ENCODE measurements around the gene CST7. TPM values are rescaled to one million over a fixed set of nuclear protein-coding genes. Genes with fewer than 3 reads are reported as not detected.
A peak's percentile ranks its signal among the peaks of the same experiment; 100 is the strongest.

CST7 gene
- polyA plus RNA-seq, 2 of the 4 experiments (the other 2 are of a cell fraction): not detected

DNA sequence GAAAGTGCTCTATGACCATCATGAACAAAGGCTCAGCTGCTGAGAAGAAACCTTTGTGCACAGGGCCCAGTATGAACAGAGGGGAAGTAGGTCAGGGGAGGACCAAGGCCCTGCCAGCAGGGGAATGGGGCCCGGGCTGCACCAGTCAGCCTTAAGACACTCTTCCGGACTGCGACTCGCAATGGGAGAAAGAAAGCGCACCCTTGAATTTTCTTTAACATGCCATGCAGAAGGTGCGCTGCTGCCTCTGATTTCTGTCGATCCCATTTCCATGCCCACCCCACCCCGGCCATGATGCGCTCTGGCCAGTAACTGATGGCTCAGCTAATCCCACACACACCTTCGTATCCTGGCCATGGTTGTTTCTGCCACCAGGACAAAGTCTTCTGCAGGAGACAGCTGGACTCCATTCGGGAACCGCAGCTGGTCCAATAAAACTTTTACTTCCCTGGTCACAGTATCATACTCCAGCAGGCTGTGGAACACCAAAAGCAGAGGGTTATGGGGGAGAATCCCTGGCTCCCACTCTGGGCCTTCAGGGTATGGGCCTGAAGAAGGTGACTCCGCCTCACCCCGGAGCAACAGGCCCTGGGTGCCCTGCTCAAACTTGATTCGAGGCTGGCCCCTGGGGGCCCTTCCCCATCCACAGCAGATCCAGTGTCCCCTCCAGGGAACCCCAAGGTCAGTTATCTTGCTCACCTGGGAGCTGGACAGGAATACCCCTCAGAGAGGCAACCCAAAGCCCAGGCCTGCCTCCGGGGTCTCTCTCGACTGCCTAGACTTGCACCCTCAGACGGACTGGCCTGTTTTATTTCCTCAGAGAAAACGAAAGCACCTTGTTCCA, 20.3 kb downstream of the CST7 start (continued):
- no peak for TF ChIP-seq JUN (IDR thresholded peaks at IDR 0.05)
- TF ChIP-seq FOSL2 (IDR thresholded peaks at IDR 0.05): no peak
- no peak for TF ChIP-seq FOSL2 (CRISPR knock-in tag; IDR thresholded peaks at IDR 0.05)
- no peak for TF ChIP-seq CEBPB (IDR thresholded peaks at IDR 0.05)
- no peak for TF ChIP-seq SMC3 (IDR thresholded peaks at IDR 0.05)
- no peak for TF ChIP-seq HOXB13 (CRISPR knock-in tag; IDR thresholded peaks at IDR 0.05; ENCODE audit: low read depth)

DNA sequence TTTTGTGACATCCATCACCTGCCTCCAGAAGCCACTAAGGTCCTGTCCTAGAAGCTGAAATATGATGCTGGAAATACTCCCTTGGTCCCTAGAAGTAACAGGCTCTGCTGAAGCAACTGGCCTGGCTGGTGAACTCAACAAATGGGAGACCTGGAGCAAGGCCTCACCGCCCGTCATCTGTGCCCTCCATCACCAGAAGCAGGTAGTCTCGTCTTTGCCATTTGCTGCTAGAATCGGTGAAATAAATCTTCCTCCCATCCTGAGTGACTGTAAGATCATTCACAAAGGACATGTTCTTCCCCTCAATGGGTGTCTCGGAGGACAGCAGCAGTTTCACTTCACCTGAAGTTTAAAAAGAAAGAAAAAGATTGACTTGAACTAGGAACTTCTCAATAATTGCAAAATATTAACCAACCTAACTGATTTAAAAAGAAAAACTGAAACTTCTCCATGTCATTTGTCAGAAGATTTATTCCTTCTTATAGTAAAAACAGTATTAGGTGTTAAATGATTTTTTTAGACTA, 21.0 kb downstream of the CST7 start:
- no peak for ATAC-seq
- CTCF ChIA-PET: interaction anchor here (1.1 kb wide), 1 partner anchor 21 kb away, joined by 4 read pairs; no protein-coding TSS in a partner anchor
- no peaks in the 10 kb centered on the region for H3K9me3 ChIP-seq
- no peaks in the 10 kb centered on the region for H3K4me1 ChIP-seq
- no peak overlapping the region for H3K27ac ChIP-seq
- POLR2A ChIA-PET: no interaction called here
- DNase-seq (ENCODE audit: low read depth in 1 of 2, low spot score in 1 of 2): no peak
- no peak overlapping the region for H3K4me3 ChIP-seq
- TF ChIP-seq ZC3H11A (IDR thresholded peaks at IDR 0.05) (no peak), ZSCAN20 (CRISPR knock-in tag; IDR thresholded peaks at IDR 0.05) (no peak), ESRRA (IDR thresholded peaks at IDR 0.05; ENCODE audit: borderline replicate concordance, low read length) (no peak), HOXB5 (CRISPR knock-in tag; IDR thresholded peaks at IDR 0.05) (no peak), SMC3 (IDR thresholded peaks at IDR 0.05) (no peak), CBX8 (IDR thresholded peaks at IDR 0.05) (no peak), RAD21 (conservative IDR thresholded peaks at IDR 0.05 in 1 of 2, IDR thresholded peaks at IDR 0.05 in 1 of 2) (no peak), EP300 (IDR thresholded peaks at IDR 0.05) (no peak), SREBF2 (IDR thresholded peaks at IDR 0.05) (no peak), RARB (CRISPR knock-in tag; IDR thresholded peaks at IDR 0.05) (no peak)
- TF ChIP-seq, protein P1, sequence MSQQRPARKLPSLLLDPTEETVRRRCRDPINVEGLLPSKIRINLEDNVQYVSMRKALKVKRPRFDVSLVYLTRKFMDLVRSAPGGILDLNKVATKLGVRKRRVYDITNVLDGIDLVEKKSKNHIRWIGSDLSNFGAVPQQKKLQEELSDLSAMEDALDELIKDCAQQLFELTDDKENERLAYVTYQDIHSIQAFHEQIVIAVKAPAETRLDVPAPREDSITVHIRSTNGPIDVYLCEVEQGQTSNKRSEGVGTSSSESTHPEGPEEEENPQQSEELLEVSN (IDR thresholded peaks at IDR 0.05; ENCODE audit: borderline replicate concordance, low read depth): no peak
- TF ChIP-seq, protein P2, sequence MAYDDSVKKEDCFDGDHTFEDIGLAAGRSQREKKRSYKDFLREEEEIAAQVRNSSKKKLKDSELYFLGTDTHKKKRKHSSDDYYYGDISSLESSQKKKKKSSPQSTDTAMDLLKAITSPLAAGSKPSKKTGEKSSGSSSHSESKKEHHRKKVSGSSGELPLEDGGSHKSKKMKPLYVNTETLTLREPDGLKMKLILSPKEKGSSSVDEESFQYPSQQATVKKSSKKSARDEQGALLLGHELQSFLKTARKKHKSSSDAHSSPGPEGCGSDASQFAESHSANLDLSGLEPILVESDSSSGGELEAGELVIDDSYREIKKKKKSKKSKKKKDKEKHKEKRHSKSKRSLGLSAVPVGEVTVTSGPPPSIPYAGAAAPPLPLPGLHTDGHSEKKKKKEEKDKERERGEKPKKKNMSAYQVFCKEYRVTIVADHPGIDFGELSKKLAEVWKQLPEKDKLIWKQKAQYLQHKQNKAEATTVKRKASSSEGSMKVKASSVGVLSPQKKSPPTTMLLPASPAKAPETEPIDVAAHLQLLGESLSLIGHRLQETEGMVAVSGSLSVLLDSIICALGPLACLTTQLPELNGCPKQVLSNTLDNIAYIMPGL (CRISPR knock-in tag; IDR thresholded peaks at IDR 0.05; ENCODE audit: borderline replicate concordance): no peak
- FAIRE-seq: peak; percentile 54
- 89% methylated on average over 5 of the region's 5 CpGs for WGBS (ENCODE audit: missing lambda C conversion rate)
- no peak overlapping the region for H3K4me2 ChIP-seq

DNA sequence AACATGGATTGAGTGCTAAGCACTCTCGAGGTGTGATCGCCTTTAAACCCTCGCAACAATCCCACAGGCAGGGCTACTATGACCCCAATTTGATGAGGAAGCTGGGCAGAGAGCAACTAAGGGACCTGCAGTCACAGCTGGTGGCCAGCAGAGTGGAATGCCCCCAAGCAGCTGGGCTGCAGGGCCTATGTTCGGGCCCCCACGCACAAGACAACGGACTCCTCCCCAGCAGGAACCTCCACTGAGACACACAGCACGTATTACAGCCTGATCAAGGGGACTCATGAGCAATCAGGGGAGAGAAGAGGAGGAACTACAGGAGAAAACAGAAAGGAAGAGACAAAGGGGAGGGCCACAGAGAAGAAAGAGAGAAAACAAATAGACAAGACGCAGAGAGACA, 21.7 kb downstream of the CST7 start:
- H3K4me2 ChIP-seq: no peak overlapping the region
- ATAC-seq (no peak), DNase-seq (ENCODE audit: low read depth in 1 of 2, low spot score in 1 of 2) (no peak), FAIRE-seq (no peak)
- no peaks in the 10 kb centered on the region for H3K4me1 ChIP-seq
- ChIA-PET CTCF (interaction anchor here (0.6 kb wide), 1 partner anchor 536 kb away, joined by 3 read pairs; no protein-coding TSS in a partner anchor), POLR2A (no interaction called here)
- H3K27ac ChIP-seq: no peak overlapping the region
- H3K9me3 ChIP-seq: peaks cover 5% of the 10 kb centered on the region; the same call in 1 of the 3 replicates
- 93% methylated on average over 8 of the region's 8 CpGs for WGBS (ENCODE audit: missing lambda C conversion rate)
- TF ChIP-seq NPAS2 (CRISPR knock-in tag; IDR thresholded peaks at IDR 0.05; ENCODE audit: borderline replicate concordance) (no peak), KDM5A (IDR thresholded peaks at IDR 0.05) (no peak), FOXS1 (CRISPR knock-in tag; IDR thresholded peaks at IDR 0.05) (no peak), RNF2 (IDR thresholded peaks at IDR 0.05; ENCODE audit: borderline replicate concordance, low read depth) (no peak), MAFK (IDR thresholded peaks at IDR 0.05; ENCODE audit: partially characterized antibody) (no peak), MYC (IDR thresholded peaks at IDR 0.05; ENCODE audit: borderline replicate concordance, low read length) (no peak), ZC3H11A (IDR thresholded peaks at IDR 0.05) (no peak), HOXA7 (CRISPR knock-in tag; IDR thresholded peaks at IDR 0.05) (no peak), EHMT2 (IDR thresholded peaks at IDR 0.05; ENCODE audit: low read depth) (no peak)
- TF ChIP-seq, protein P3, sequence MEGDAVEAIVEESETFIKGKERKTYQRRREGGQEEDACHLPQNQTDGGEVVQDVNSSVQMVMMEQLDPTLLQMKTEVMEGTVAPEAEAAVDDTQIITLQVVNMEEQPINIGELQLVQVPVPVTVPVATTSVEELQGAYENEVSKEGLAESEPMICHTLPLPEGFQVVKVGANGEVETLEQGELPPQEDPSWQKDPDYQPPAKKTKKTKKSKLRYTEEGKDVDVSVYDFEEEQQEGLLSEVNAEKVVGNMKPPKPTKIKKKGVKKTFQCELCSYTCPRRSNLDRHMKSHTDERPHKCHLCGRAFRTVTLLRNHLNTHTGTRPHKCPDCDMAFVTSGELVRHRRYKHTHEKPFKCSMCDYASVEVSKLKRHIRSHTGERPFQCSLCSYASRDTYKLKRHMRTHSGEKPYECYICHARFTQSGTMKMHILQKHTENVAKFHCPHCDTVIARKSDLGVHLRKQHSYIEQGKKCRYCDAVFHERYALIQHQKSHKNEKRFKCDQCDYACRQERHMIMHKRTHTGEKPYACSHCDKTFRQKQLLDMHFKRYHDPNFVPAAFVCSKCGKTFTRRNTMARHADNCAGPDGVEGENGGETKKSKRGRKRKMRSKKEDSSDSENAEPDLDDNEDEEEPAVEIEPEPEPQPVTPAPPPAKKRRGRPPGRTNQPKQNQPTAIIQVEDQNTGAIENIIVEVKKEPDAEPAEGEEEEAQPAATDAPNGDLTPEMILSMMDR (IDR thresholded peaks at IDR 0.05): no peak
- TF ChIP-seq, protein P4, sequence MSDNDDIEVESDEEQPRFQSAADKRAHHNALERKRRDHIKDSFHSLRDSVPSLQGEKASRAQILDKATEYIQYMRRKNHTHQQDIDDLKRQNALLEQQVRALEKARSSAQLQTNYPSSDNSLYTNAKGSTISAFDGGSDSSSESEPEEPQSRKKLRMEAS (IDR thresholded peaks at IDR 0.05): no peak
- TF ChIP-seq, protein P1 (IDR thresholded peaks at IDR 0.05; ENCODE audit: borderline replicate concordance, low read depth): no peak
- TF ChIP-seq, protein P5, sequence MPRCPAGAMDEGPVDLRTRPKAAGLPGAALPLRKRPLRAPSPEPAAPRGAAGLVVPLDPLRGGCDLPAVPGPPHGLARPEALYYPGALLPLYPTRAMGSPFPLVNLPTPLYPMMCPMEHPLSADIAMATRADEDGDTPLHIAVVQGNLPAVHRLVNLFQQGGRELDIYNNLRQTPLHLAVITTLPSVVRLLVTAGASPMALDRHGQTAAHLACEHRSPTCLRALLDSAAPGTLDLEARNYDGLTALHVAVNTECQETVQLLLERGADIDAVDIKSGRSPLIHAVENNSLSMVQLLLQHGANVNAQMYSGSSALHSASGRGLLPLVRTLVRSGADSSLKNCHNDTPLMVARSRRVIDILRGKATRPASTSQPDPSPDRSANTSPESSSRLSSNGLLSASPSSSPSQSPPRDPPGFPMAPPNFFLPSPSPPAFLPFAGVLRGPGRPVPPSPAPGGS (IDR thresholded peaks at IDR 0.05): no peak
- H3K4me3 ChIP-seq: no peak overlapping the region
